ENCODE data around the gene GRN. TPM values are rescaled to one million over a fixed set of nuclear protein-coding genes. Genes with fewer than 3 reads are reported as not detected.

GRN gene
- total RNA-seq, 1 donor from 2014 or later: 327 TPM

DNA sequence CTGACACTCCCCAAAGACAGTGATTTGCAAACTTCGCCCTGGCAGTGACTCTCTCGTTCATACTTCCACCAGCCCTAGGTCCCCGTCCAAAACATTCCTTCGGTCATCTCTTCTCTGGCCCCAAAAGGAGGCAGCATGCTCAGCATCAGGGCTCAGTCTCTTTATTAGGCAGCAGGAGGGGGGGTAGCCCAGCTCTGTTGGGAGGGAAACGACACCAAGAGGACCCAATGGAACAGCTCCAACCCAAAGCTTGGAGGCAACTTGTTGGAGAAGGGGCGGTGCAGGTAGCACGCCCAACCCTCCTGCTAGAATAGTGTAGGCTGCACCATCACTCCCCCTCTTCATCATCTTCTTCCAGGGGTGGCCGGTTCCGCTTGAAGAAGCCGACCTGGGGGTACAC lies 26.9 kb downstream of the GRN start:
- FAIRE-seq: no peak
- no peak overlapping the region for H3K4me2 ChIP-seq (ENCODE audit: low read length)
- no peak overlapping the region for H2AFZ ChIP-seq (ENCODE audit: low read depth, low read length)
- H3K9ac ChIP-seq (ENCODE audit: low read length): no peak overlapping the region
- no peaks in the 10 kb centered on the region for H3K4me1 ChIP-seq (ENCODE audit: insufficient read depth, low read length)
- Mint-ChIP-seq H3K4me1 (ENCODE audit: low read depth, unreplicated experiment) (no peaks in the 10 kb centered on the region), H3K27me3 (ENCODE audit: low read depth, unreplicated experiment) (peaks cover 25% of the 10 kb centered on the region), H3K9me3 (ENCODE audit: unreplicated experiment) (no peaks in the 10 kb centered on the region), H3K27ac (ENCODE audit: unreplicated experiment) (no peak overlapping the region), H3K36me3 (ENCODE audit: low read depth, unreplicated experiment) (no peaks in the 10 kb centered on the region), H3K4me3 (ENCODE audit: unreplicated experiment) (no peak overlapping the region)
- no peak for TF ChIP-seq EZH2 (IDR thresholded peaks at IDR 0.05; ENCODE audit: insufficient read depth, low read length)
- TF ChIP-seq, protein P1, sequence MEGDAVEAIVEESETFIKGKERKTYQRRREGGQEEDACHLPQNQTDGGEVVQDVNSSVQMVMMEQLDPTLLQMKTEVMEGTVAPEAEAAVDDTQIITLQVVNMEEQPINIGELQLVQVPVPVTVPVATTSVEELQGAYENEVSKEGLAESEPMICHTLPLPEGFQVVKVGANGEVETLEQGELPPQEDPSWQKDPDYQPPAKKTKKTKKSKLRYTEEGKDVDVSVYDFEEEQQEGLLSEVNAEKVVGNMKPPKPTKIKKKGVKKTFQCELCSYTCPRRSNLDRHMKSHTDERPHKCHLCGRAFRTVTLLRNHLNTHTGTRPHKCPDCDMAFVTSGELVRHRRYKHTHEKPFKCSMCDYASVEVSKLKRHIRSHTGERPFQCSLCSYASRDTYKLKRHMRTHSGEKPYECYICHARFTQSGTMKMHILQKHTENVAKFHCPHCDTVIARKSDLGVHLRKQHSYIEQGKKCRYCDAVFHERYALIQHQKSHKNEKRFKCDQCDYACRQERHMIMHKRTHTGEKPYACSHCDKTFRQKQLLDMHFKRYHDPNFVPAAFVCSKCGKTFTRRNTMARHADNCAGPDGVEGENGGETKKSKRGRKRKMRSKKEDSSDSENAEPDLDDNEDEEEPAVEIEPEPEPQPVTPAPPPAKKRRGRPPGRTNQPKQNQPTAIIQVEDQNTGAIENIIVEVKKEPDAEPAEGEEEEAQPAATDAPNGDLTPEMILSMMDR (IDR thresholded peaks at IDR 0.05; ENCODE audit: insufficient read depth, low read depth, low read length): no peak
- no peaks in the 10 kb centered on the region for H3K79me2 ChIP-seq (ENCODE audit: insufficient read depth, low read length)
- H3K36me3 ChIP-seq (ENCODE audit: insufficient read depth, low read length): no peaks in the 10 kb centered on the region
- H4K20me1 ChIP-seq (ENCODE audit: insufficient read depth, low read length): no peaks in the 10 kb centered on the region
- H3K27ac ChIP-seq (ENCODE audit: low read depth, low read length): no peak overlapping the region
- peaks cover 3% of the 10 kb centered on the region for H3K27me3 ChIP-seq (ENCODE audit: insufficient read depth, low read length)
- no peak overlapping the region for H3K4me3 ChIP-seq (ENCODE audit: insufficient read depth, low read depth, low read length)
- no peaks in the 10 kb centered on the region for H3K9me3 ChIP-seq (ENCODE audit: insufficient read depth, low read depth, low read length)
- DNase-seq (ENCODE audit: low read depth): no peak

GRCh38 chr17:44374306-44375195 lies 29.4 kb downstream of the GRN start:
- Mint-ChIP-seq H3K4me3 (ENCODE audit: unreplicated experiment) (no peak overlapping the region), H3K9me3 (ENCODE audit: unreplicated experiment) (no peaks in the 10 kb centered on the region), H3K4me1 (ENCODE audit: low read depth, unreplicated experiment) (no peaks in the 10 kb centered on the region), H3K27ac (ENCODE audit: unreplicated experiment) (no peak overlapping the region), H3K27me3 (ENCODE audit: low read depth, unreplicated experiment) (peaks cover 18% of the 10 kb centered on the region), H3K36me3 (ENCODE audit: low read depth, unreplicated experiment) (no peaks in the 10 kb centered on the region)
- Histone ChIP-seq H3K4me3 (ENCODE audit: insufficient read depth, low read depth, low read length) (no peak overlapping the region), H3K36me3 (ENCODE audit: insufficient read depth, low read length) (no peaks in the 10 kb centered on the region), H2AFZ (ENCODE audit: low read depth, low read length) (no peak overlapping the region), H4K20me1 (ENCODE audit: insufficient read depth, low read length) (no peaks in the 10 kb centered on the region), H3K4me2 (ENCODE audit: low read length) (no peak overlapping the region), H3K9me3 (ENCODE audit: insufficient read depth, low read depth, low read length) (no peaks in the 10 kb centered on the region), H3K27ac (ENCODE audit: low read depth, low read length) (no peak overlapping the region), H3K9ac (ENCODE audit: low read length) (no peak overlapping the region), H3K27me3 (ENCODE audit: insufficient read depth, low read length) (peaks cover 2% of the 10 kb centered on the region), H3K79me2 (ENCODE audit: insufficient read depth, low read length) (no peaks in the 10 kb centered on the region), H3K4me1 (ENCODE audit: insufficient read depth, low read length) (no peaks in the 10 kb centered on the region)
- no peak for FAIRE-seq
- no peak for TF ChIP-seq EZH2 (IDR thresholded peaks at IDR 0.05; ENCODE audit: insufficient read depth, low read length)
- TF ChIP-seq, protein P1 (IDR thresholded peaks at IDR 0.05; ENCODE audit: insufficient read depth, low read depth, low read length): no peak
- DNase-seq (ENCODE audit: low read depth): no peak

Data from astrocyte (in vitro differentiated cells and primary cell).